Omental fat pad (tissue), 4 donors: ENCODE data around the gene AZIN2. TPM values are rescaled to one million over a fixed set of nuclear protein-coding genes. Genes with fewer than 3 reads are reported as not detected.

Experiments used
- ATAC-seq: fragments of 150-250 bp; one replicate; pipeline ENCODE4 v1.9.1; 2016; ENCODE audit warnings: mild to moderate bottlenecking, moderate library complexity; ENCODE audit not compliant: low FRiP score
- DNase-seq: peaks from one replicate; pipeline ENCODE4 v3.0.0-alpha.2; 2019; ENCODE audit warnings: low spot score
- CTCF ChIP-seq, 3 donors: fragments of 450-650 bp; IDR thresholded peaks; one replicate each; pipeline ENCODE4 v1.5.1; 2016 to 2017; ENCODE audit warnings: antibody characterized with exemption in 3 of 3, mild to moderate bottlenecking in 3 of 3, moderate library complexity in 2 of 3
- total RNA-seq, 4 donors: library from RNA; depleted of rRNA; stranded (reverse); fragments of >200 nt; gene quantifications; one replicate each; pipeline ENCODE4 v1.1.0, GENCODE V29; 2016

Gene AZIN2
- total RNA-seq, 4 donors from 2014 or later = 1.8 to 5.3 (median 3.5) TPM

DNA sequence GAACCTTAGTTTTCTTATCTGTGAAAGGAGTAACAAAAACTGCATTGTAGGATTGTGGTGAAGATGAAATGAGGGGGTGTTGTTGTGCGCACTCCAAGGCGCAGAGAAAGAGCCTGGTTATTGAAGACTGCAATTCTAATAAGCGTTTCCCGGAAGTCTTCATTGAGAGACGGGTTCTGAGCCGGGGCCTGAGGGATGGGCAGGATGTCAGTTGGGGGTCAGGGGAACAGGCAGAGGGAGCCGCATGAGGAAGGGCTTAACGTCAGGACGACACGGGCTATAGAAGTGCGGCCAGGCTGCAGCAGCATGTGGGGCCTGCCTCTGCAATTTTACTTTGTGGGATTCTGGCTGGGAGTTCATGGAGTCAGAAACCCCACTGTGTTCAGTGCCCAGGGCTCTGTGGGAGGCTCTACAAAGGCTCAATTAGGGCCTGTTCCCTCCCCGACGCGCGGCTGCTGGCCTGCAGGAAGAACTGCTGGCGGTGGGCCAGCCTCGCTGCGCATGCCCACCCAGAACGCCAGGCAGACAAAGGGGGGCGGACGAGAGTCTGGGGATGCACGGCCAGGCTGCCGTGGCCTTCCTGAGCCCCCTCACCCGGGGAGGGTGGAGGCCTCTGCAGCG is 80.2 kb downstream of the AZIN2 start:
- TF ChIP-seq CTCF (IDR thresholded peaks at IDR 0.05) = no peak
- ATAC-seq (no peak), DNase-seq (no peak)

DNA sequence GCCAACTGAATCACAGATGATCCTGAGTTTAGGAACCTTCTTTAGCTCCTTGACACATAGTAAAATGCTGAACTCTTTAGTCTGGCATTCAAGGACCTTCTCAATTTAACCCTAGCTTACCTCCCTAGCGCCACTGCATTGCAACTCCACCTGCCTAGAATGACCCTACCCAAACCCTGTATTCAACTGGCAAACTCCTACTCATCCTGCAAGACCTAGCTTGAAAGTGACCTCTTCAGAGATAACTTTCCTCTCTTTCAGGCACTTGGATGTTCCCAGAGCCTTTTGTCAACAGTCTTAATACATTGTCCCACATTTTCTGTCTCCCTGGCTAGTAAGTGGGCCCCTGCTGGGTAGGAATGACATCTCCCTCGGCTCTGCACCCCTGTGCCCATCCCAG is 81.2 kb downstream of the AZIN2 start:
- no peak for DNase-seq
- ATAC-seq = no peak

GRCh38 chr1:33163621-33164519 is 82.9 kb downstream of the AZIN2 start:
- DNase-seq (no peak), ATAC-seq (no peak)
- no peak for TF ChIP-seq CTCF (IDR thresholded peaks at IDR 0.05)

More for the DNA sequence above, 81.2 kb downstream of the AZIN2 start:
- no peak for TF ChIP-seq CTCF (IDR thresholded peaks at IDR 0.05)

- TF ChIP-seq CTCF (IDR thresholded peaks at IDR 0.05) = no peak
- DNase-seq (no peak), ATAC-seq (no peak)
Measured at GRCh38 chr1:33165209-33165608, 84.3 kb downstream of the AZIN2 start.

DNA sequence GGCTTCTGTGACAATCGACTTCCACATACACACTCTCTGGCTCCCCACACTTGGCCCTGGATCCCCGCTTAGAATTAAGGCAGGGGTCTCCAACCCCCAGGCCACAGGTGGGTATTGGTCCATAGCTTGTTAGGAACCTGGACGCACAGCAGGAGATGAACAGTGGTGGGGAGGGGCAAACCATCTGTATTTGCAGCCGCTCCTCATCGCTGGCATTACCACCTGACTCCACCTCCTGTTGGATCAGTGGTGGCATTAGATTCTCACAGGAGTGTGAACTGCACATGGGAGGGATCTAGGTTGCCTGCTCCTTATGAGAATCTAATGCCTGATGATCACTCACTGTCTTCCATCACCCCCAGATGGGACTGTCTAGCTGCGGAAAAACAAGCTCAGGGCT is 84.9 kb downstream of the AZIN2 start:
- no peak for ATAC-seq
- no peak for TF ChIP-seq CTCF (IDR thresholded peaks at IDR 0.05)
- no peak for DNase-seq

DNA sequence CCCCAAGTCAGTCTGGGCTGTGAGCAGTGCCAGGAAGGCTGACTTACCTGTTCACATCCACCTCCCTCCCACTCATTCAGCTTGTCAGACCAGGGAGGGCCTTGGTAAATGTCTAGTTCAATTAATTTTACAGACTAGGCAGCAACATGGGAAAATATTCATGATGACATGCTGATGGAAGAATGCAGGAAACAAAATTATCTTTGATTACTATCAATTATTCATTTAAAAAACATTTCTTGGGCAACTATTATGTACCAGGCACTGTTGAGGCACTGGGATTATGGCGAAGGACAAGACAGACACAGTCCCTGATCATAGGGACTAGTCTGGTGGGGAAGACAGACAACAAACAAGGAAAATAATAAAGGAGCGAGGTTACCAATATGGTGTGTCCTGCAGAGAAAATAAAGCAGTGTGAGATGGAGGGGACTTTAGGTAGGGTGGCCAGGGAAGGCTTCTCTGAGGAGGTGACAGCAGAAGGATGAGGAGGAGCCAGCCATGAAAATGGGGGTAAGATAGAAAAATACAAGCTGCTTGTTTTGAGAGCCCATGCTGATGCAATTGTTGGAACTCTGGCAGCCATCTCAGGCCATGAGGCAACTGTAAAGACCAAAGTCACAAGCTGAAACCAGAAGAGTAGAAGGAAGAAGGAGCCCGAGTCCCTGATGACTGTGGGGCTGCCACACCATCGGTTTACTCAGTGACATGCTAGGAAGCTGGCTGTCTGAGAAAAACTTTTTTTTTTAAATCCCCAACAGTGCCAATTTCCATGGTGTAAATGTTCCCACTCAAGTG is 86.9 kb downstream of the AZIN2 start:
- TF ChIP-seq CTCF (IDR thresholded peaks at IDR 0.05) = no peak
- ATAC-seq = no peak
- DNase-seq = no peak
